ENCODE data around the gene GPRC5D.

DNA sequence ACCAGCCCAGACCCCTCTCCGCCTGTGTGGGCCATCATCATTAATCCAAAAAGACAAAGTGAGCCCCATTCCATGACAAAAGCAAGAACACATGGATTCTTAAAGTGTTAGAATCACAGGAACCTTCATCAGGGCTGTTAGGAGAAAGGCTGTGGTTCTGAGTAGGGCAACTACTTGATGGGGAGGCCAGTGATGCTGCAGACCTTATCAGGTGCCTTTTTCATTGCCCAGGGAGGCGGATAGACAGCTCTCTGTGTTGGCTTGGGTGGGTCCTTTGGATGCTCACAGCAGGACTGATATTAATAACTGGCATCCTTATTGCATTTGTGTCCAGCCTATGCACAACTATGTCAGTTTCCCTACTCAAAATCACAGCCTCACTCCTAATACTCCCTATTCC, 45.8 kb upstream of the GPRC5D start:
- TF ChIP-seq CTCF (IDR thresholded peaks at IDR 0.05) (no peak), EP300 (IDR thresholded peaks at IDR 0.05) (no peak), POLR2A (IDR thresholded peaks at IDR 0.05) (no peak)
